ENCODE data around the gene RDX.
"Not testable (repeated sequence)": the region's sequence is repeated elsewhere in the genome, so short reads cannot be mapped to it uniquely, and the experiment has no call there.

RDX gene

DNA sequence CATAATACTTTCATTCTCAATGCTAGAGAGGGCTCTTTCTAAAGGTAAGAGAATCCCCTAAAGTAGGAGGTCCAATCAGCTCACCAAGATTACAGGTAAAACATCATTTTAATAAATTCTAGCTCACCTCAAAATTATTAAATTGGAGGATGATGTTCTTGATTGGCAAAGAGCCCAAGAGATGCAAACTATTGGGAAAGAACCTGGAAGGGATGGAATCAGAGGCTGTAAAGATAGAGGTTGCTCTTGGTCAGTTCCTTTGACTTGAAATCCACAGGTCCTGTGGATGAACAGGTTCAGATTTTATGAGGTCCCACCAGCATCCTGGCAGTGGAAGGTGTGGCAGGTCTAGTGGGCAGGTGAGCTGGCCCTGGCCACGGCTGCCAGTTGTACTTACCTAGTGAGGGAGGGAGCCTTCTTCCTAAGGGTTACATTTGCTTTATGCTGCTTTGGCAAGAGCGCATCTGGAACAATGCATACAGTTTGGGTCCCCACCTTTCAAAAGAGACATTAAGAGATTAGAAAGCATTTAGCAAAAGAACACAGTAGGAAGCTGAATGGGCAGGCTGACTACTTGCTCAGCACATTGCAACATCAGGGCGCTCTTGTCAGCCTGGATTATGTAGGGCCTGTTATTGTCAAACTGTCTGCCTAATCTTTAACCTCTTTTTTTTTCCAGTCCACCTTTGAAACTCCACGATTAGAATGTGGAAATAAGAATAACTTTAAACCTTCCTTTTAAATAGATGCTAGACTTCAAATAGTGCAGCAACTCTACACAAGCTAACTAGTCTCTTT is 97.0 kb downstream of the RDX start:
- peak; percentile 32 for DNase-seq (ENCODE audit: low read depth)

- DNase-seq (ENCODE audit: low read depth), result peak; percentile 33
Measured at GRCh38 chr11:110198031-110198729, 98.2 kb downstream of the RDX start.

GRCh38 chr11:110196884-110197420 is 99.5 kb downstream of the RDX start:
- DNase-seq (ENCODE audit: low read depth), result no peak

GRCh38 chr11:110196241-110196754 is 100.1 kb downstream of the RDX start:
- peak; percentile 87 for DNase-seq (ENCODE audit: low read depth)

- peak; percentile 53 for DNase-seq (ENCODE audit: low read depth)
Measured at GRCh38 chr11:110194211-110194766, 102.1 kb downstream of the RDX start.

DNA sequence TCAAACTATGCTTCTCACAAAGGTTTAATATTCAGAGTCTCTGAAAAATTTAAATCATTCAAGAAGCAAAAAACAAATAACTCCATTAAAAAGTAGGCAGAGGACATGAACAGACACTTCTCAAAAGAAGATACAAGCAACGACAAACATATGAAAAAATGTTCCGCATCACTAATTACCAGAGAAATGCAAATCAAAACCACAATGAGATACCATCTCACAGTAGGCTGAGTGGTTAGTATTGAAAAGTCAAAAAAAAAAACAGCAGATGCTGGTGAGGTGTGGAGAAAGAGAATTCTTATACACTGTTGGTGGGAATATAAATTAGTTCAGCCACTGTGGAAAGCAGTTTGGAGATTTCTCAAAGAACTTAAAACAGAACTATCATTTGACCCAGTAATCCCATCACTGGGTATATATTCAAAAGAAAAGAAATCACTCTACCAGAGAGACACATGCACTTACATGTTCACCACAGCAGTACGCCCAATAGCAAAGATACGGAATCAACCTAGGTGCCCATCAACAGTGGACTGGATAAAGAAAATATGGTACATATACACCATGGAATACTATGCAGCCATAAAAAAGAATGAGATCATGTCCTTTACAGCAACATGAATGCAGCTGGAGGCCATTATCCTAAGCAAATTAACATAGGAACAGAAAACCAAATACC is 103.7 kb downstream of the RDX start:
- not testable (repeated sequence) for DNase-seq (ENCODE audit: low read depth)

DNA sequence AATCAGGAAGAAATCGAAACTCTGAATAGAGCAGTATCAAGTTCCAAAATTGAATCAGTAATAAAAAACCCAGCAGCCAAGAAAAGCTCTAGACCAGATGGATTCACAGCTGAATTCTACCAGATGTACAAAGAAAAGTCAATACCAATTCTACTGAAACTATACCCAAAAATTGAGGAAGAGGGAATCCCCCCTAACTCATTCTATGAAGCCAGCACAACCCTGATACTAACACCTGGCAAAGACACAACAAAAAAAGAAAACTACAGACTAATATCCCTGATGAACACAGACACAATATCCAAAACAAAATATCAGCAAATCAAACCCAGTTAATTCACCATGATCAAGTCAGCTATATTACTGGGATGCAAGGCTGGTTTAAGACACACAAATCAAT is 105.5 kb downstream of the RDX start:
- no peak for DNase-seq (ENCODE audit: low read depth)

DNA sequence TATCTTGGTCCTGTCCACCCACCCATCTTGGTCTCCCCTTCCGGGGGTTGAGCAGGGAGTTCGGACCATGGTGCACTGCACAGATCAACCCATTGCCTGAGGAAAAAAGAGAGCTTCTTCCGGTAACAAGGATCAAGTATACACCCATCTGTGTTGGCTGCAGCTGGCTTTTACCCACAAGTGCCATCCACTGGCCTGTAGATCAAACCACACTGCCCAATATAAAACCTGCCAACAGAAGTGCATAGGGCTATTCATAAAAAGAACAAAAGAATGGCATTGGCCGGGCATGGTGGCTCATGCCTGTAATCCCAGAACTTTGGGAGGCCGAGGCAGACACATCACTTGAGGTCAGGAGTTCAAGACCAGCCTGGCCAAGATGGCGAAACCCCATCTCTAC is 108.7 kb downstream of the RDX start:
- DNase-seq (ENCODE audit: low read depth), result no peak

DNA sequence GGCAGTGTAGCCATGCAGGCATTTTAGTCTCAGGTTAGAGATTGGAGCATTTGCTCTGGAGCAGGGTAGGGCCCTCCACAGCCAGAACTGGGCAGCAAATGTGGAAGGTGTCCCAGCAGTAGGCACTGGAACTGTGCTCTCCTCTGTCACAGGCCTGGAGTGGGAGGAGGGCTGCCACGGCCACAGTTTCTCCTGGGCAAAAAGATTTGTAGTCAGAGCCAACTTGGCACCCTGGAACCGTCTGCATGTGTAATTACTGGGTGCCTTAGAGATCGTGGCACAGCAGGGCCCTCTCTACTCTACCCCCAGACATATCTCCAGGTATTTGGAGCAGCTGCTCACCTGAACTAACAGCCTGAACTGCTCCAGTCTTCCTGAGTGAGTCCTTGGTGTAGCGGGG is 109.5 kb downstream of the RDX start:
- DNase-seq (ENCODE audit: low read depth), result no peak

GRCh38 chr11:110186456-110186855 is 110.0 kb downstream of the RDX start:
- no peak for DNase-seq (ENCODE audit: low read depth)

- DNase-seq (ENCODE audit: low read depth), result no peak
Measured at GRCh38 chr11:110185599-110185998, 110.8 kb downstream of the RDX start.

GRCh38 chr11:110185121-110185591 is 111.3 kb downstream of the RDX start:
- DNase-seq (ENCODE audit: low read depth), result peak; percentile 75

- no peak for DNase-seq (ENCODE audit: low read depth)
Measured at GRCh38 chr11:110184456-110184855, 112.0 kb downstream of the RDX start.

DNA sequence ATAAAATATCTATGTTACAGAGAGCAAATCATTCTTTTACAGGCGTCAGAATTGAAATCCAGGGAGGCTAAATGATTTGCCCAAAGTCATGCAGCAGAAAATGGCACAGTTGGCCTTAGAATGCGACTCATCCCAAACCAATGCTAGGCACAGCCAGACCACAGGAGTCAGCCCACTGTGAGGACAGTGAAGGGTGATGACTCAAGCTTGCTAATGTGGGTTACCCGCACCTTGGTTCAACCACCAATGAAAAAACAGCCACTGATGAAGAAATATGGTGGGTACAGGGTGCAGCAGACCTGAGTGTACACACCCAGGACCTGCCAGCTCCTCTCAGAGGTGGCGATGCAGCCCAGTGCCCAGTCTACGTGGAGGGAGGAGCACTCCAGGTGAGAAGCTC is 113.5 kb downstream of the RDX start:
- no peak for DNase-seq (ENCODE audit: low read depth)

- no peak for DNase-seq (ENCODE audit: low read depth)
Measured at GRCh38 chr11:110179064-110179463, 117.3 kb downstream of the RDX start.

DNA sequence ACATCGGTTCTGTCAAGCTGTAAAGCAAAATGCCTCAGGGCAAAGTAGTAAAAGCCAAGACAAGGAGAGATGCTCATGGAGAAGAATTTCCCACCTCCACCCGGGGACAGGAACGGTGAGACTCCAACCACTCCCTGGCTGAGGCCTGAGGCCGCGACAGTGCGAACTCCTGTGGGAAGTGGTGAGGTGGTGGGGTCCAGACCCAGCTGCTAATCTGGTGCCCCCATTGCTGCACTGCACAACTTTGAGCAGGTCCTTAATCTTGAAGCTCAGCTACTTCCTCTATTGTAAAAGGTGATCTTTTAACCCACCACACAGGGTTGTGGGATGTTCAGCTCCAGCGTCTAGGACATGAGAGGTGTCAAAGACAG is 119.3 kb downstream of the RDX start:
- no peak for DNase-seq (ENCODE audit: low read depth)

- peak; percentile 64 for DNase-seq (ENCODE audit: low read depth)
Measured at GRCh38 chr11:110176366-110177085, 119.9 kb downstream of the RDX start.

- DNase-seq (ENCODE audit: low read depth), result no peak
Measured at GRCh38 chr11:110174645-110175310, 121.6 kb downstream of the RDX start.

DNA sequence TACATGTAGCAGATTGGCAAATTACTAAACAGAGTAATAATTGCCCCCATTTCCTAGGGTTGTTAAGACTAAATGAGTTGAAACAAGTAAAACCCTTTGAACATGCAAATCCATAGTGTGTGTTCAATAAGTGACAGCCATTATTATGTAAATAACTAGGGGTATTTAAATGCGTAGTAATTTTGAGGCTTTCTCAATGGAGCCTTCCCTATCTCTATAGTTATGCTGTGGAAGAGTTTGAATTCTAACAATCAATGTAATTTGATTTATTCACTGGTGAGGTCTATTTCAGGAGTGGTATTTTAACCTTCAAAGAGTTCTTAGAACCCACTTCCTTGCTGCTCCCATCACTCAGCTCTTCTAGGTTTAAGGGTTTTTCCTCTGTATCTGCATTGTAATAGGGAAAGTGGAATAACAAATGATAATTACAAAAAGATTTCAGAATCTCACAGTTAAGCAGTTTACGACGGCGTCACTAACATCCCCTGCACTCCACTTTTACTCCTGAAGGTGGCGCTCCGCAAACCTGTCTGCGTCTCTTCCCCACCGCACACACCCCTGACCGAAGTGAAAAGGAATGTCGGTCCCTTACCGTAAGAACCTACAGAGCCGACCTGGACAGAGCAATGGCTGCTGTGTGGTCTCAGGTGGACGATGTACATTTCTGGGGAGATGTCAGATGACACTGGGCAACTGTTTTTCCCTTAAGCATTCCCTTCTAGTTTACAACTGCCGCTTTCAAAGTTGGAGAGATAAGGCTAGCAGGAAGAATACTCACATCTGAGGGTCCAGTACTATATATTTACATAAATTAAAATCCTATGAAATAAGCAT is 122.4 kb downstream of the RDX start:
- DNase-seq (ENCODE audit: low read depth), result peak; percentile 73
